ENCODE data around the gene ZSCAN31.
"Not testable (repeated sequence)": the region's sequence is repeated elsewhere in the genome, so short reads cannot be mapped to it uniquely, and the experiment has no call there.

ZSCAN31 gene

DNA sequence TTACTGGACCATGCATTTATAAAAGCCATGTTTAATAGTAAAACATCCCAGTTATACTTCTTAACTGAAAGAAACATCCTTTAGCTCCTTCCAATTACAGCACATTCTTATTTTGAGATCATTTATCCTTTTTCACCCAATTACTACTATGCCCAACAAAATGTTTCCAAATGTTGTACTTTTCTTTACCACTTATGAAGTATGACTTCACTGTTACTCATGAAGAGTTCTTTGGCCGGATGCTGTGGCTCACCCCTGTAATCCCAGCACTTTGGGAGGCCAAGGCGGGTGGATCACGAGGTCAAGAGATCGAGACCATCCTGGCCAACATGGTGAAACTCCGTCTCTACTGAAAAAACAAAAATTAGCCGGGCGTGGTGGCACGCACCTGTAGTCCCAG is 18.1 kb downstream of the ZSCAN31 start:
- DNase-seq (ENCODE audit: low spot score), result not testable (repeated sequence)

DNA sequence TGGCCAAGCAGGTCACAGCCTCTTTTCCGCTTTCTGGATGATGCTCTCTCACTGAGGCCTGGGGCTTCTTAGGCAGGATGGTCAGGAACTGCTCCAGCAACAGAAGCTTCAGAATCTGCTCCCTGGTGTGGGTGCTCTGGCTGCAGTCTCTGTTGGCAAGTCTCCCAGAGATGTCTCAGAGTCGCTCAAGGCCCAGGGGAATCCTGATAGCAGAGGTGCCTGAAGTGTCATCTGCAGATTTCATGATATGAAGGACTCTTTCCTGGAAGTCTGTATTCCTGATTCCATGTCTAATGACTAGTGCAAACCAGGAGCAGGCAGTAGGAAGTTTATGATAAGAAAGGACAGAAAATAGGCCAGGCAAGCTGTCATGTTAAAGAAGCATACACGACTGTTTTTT is 20.3 kb downstream of the ZSCAN31 start:
- DNase-seq (ENCODE audit: low spot score), result no peak

DNA sequence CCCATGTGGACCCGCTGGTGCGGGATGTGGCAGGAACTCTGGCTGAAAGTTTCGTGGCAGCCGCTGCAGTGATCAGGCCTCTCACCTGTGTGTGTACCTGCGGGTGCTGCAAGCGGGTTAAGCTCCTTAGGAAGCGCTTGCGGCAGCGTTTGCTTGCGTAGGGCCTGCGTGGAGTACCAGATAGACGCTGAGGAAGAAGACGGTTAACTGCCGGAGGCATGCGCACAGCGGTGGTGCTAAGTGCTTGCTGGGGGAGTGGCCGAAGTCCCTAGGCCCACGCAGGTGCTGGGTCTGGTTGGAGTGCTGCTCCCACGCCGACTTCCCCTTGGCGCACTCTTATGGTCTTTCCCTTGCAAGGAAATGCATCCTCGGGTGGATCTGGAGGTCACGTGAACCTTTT is 23.0 kb downstream of the ZSCAN31 start:
- no peak for DNase-seq (ENCODE audit: low spot score)

- no peak for DNase-seq (ENCODE audit: low spot score)
These were observed 24.7 kb downstream of the ZSCAN31 start for GRCh38 chr6:28311139-28311823.

DNA sequence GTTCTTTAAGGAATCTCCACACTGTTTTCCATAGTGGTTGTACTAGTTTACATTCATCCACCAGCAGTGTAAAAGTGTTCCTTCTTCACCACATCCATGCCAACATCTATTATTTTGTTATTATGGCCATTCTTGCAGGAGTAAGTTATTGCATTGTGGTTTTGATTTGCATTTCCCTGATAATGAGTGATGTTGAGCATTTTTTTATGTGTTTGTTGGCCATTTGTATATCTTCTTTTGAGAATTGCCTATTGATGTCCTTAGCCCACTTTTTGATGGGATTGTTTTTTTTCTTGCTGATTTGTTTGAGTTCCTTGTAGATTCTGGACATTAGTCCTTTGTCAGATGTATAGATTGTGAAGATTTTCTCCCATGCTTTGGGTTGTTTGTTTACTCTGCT is 29.6 kb downstream of the ZSCAN31 start:
- not testable (repeated sequence) for DNase-seq (ENCODE audit: low spot score)

DNA sequence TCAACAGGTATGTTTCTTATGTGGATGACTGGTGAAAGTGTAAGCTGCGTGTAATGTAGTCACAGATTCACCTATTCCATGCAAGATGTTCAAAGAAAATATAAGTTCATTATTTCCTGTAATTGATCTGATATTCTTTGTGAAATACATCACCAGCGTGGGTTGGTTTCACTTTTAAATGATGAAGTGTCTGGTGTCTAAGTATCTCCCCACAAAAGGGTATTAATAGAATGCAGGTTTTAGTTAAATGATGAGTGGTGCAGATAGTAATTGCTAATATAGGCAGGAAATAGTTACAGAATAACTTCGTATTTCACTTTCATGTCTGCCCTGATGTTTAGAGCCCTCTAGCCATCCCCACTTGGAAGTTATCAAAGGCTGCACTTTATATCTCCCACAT is 32.4 kb downstream of the ZSCAN31 start:
- no peak for DNase-seq (ENCODE audit: low spot score)

DNA sequence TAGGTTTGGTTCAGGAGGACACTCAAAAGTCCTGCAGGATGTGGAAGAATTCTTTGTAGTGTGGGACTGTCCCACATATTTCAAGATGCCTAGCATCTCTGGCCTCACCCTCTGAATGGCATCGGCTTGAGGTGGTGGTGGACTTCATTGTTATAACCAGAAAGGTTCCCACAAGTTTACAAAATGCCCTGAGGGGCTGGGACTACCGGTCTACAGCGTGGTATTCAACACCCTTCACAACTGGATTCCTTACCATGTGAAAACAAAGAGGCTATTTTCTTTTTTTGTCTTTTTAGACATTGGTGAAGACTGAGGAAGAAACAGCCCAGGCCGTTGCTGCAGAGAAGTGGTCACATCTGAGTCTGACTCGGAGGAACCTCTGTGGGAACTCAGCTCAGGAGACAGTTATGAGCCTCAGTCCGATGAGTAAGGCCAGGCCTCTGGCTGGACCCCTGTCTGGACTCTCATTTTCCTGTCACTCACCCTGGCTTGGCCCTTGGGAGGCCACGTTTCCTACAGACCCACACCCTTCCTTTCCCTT is 39.4 kb downstream of the ZSCAN31 start:
- no peak for DNase-seq (ENCODE audit: low spot score)

- no peak for DNase-seq (ENCODE audit: low spot score)
These were observed 40.6 kb downstream of the ZSCAN31 start for GRCh38 chr6:28295326-28295725.

DNA sequence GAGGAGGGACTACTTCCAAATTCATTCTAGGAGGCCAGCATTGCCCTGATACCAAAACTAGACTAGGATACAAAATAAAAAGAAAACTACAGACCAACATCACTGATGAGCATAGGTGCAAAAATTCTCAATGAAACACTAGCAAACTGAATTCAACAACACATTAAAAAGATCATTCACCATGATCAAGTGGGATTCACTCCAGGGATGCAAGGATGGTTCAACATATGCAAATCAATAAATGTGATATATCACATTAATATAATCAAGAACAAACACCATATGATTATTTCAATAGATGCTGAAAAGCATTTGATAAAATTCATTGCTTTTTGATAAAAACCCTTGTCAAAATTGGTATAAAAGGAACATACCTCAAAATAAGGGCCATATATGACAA is 44.4 kb downstream of the ZSCAN31 start:
- no peak for DNase-seq (ENCODE audit: low spot score)

DNA sequence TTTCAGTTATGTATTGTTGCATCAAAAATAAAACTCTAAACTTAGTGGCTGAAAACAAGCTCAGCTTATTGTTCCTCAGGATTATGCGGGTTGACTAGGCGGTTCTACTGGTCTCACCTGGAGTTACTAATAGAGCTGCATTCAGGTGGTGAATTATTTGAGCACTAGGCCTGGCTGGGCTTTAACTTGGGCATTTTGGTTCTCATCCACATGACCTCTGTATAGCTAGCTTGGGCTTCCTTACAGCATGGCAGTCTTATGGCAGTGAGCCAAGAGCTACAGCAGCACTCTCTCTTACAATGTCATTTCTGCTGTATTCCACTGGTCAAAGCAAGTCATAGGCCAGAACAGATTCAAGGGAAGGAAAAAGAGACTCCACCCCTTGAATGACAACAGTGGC is 53.0 kb downstream of the ZSCAN31 start:
- DNase-seq (ENCODE audit: low spot score), result no peak

- DNase-seq (ENCODE audit: low spot score), result peak; percentile 69
These were observed 54.5 kb downstream of the ZSCAN31 start, which contains the start of gene PGBD1 for GRCh38 chr6:28281288-28282064. Gene PGBD1 (plus strand): TSS chr6:28281572. CDS start chr6:28283814, 2,242 bp downstream.

DNA sequence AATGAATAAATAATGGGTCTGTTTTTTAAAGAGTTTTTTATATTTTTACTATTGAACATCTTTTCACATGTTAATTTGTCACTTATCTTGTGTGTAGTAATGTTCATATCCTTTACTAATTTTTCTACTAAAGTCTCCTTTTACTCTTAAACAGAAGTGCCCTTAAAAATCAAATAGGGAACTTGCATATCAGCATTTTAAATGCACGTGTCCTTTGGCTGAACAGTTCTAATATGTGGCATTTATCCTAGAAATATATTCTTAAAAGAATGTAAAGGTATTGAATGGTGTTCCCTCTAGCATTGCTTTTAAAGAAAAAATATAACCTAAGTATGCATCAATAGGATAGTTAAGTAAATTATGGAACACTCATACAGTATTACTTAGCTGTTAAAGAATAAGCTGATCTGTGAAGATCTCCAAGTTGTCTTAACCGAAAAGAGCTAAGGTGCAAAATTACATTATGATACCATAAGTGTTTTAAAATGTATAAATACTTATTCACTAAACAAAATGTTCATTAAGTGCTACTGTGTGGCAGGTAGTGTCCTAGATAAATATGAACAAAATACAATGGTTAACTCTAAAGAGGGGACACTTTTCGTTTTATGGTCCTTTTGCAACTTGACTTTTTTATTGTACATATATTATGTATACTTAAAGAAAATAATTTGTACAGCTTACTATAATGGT is 55.2 kb downstream of the ZSCAN31 start:
- DNase-seq (ENCODE audit: low spot score), result no peak

DNA sequence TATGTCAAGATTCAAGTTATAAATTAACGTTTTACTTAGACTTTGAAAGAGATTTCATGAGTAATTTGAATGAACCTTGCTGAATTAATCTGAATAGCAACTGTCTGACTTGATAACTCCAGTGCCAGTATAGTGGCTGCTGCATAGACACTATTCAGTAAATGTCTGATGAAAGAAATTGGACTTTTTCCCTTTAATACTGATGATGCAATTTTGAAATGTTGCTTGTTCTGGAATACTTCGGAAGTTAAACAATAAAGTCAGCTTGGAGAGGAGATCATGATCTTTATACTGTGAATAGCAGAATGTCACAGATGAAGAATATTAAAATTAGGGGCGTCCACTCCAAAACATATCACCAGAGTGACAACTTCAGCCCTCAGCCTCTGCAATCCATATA is 58.2 kb downstream of the ZSCAN31 start:
- DNase-seq (ENCODE audit: low spot score), result no peak

GRCh38 chr6:28274888-28275287 is 61.1 kb downstream of the ZSCAN31 start:
- no peak for DNase-seq (ENCODE audit: low spot score)

Data from SW480 (cell line).